ENCODE measurements around the gene LYZL1. TPM values are rescaled to one million over a fixed set of nuclear protein-coding genes. Genes with fewer than 3 reads are reported as not detected.
"Not testable (repeated sequence)": the region's sequence is repeated elsewhere in the genome, so short reads cannot be mapped to it uniquely, and the experiment has no call there.

The LYZL1 gene
- total RNA-seq (not detected), polyA plus RNA-seq (not detected)

DNA sequence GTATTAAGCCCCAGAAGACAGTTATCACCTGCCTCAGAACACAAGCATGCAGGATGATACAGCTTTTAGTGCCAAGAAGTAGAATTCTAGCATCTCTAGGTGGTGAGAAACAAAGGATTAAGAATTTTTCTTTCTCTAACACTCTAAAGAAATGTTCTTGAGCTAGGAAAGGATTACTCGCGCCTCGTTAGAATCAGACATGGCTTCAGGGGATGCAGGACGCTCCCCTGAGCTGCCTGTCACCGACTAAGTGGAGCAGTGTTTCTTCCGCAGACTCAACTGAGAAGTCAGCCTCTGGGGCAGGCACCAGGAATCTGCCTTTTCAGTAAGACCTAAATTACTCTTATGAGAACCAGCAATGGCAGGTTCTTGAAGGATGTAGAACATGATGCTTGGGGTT, at the start of gene LYZL1:
Gene LYZL1, plus strand, starts transcription at position 165 of the 400 bp plus-strand sequence. CDS start 2,798 bp downstream, outside the sequence.
- not testable (repeated sequence) for H3K27ac Mint-ChIP-seq; H3K4me3 Mint-ChIP-seq; DNase-seq; H3K27ac ChIP-seq (ENCODE audit: insufficient read depth, low read length, poor library complexity, severe bottlenecking); H3K36me3 ChIP-seq (ENCODE audit: control insufficient read depth, insufficient read depth, low read length); H3K36me3 Mint-ChIP-seq; H3K4me1 Mint-ChIP-seq; H3K27me3 ChIP-seq (ENCODE audit: control insufficient read depth, insufficient read depth, low read length); H3K9me3 Mint-ChIP-seq; H3K4me1 ChIP-seq (ENCODE audit: control insufficient read depth, insufficient read depth, low read length, poor library complexity, severe bottlenecking); H3K4me3 ChIP-seq (ENCODE audit: low read depth, low read length); H3K9me3 ChIP-seq (ENCODE audit: control insufficient read depth in 2 of 2, low read length in 2 of 2); ATAC-seq (ENCODE audit: low read depth in 2 of 2)
- H3K27me3 Mint-ChIP-seq = peaks cover 15% of the 10 kb centered on the region

DNA sequence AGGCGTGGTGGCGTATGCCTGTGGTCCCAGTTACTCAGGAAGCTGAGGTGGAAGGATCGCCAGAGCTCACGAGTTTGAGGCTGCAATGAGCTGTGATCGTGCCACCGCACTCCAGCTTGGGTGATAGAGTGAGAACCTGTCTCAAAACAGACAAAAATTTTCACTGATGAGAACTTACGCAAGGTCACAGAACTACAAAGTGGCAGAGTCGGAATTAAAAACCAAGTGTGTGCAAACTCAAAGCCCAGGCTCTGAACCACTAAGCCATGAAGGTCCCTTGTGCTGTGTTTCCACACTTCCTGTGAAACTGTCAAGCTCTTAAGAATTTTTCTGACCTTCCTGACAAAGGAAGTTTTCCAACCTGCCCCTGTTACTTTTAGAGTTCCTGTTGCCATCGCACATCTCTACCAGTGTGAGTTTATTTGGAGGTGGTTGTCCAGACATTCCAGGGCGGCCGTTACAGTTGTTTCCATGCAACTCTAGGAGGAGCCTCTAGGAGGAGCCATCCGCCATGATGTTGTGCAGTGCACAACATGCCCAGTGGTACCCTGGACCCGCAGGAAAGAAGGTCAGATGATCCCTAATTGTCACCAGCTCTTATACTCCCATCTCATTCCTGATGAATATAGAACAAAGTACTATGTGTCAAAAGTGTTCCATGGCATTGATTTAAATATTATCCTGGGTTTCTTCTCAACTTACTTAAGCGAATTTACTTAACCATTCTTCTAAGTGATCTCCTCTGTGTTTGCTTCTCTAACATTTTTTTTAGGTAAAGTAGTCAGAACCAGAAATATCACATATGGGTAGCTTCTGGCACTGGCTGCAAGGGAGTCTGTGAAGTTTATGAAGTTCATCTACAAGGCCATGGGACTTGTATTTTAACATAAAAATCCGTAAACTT, 49.0 kb upstream of the LYZL1 start:
- Histone ChIP-seq H3K4me3 (ENCODE audit: low read depth, low read length) (no peak overlapping the region), H3K27me3 (ENCODE audit: control insufficient read depth, insufficient read depth, low read length) (no peaks in the 10 kb centered on the region), H3K4me1 (ENCODE audit: control insufficient read depth, insufficient read depth, low read length, poor library complexity, severe bottlenecking) (no peaks in the 10 kb centered on the region), H3K9me3 (ENCODE audit: control insufficient read depth in 2 of 2, low read length in 2 of 2) (no peaks in the 10 kb centered on the region), H3K36me3 (ENCODE audit: control insufficient read depth, insufficient read depth, low read length) (no peaks in the 10 kb centered on the region), H3K27ac (ENCODE audit: insufficient read depth, low read length, poor library complexity, severe bottlenecking) (no peak overlapping the region)
- no peaks in the 10 kb centered on the region for H3K36me3 Mint-ChIP-seq
- DNase-seq = no peak
- peaks cover 4% of the 10 kb centered on the region for H3K27me3 Mint-ChIP-seq
- peaks cover 0 to 1% (median 0%) of the 10 kb centered on the region in 7 donors for H3K9me3 Mint-ChIP-seq
- ATAC-seq (ENCODE audit: low read depth in 2 of 2) = no peak
- no peak overlapping the region for H3K4me3 Mint-ChIP-seq
- no peaks in the 10 kb centered on the region for H3K4me1 Mint-ChIP-seq
- H3K27ac Mint-ChIP-seq = no peak overlapping the region

DNA sequence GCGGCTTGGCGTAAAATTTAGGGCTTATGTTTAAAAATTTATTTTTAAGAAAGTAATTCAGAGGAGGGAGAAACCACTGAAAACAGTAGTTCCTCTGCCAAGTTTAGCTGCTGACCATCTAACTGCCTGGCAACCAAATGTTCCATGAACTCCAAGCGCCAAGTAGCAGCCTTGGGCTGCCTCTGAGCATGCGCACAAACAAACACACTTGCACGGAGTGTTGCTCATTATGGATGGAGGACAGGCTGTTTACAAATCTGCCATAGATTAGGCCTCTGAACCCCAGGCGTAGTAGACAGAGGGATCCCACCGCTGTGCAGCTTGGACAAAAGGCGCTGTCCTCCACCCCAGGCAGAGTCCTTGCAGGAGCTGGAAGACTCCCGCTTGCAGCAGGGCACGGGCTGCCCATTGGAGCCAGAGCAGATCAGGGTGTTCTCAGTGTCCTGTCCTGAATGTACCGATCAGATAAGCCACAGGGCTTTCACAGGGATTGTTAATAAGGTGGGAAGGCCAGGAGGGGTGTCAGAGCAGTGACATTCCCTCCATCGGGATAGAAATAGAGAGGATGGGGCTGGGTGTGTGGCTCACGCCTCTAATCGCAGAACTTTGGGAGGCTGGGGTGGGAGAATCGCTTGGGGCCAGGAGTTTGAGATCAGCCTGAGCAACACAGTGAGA, 47.7 kb upstream of the LYZL1 start:
- Mint-ChIP-seq H3K27ac (no peak overlapping the region), H3K4me1 (no peaks in the 10 kb centered on the region), H3K4me3 (no peak overlapping the region), H3K27me3 (peaks cover 4% of the 10 kb centered on the region), H3K9me3 (peaks cover 0 to 2% (median 0%) of the 10 kb centered on the region in 7 donors), H3K36me3 (no peaks in the 10 kb centered on the region)
- Histone ChIP-seq H3K27ac (ENCODE audit: insufficient read depth, low read length, poor library complexity, severe bottlenecking) (no peak overlapping the region), H3K27me3 (ENCODE audit: control insufficient read depth, insufficient read depth, low read length) (no peaks in the 10 kb centered on the region), H3K4me3 (ENCODE audit: low read depth, low read length) (no peak overlapping the region), H3K36me3 (ENCODE audit: control insufficient read depth, insufficient read depth, low read length) (no peaks in the 10 kb centered on the region), H3K4me1 (ENCODE audit: control insufficient read depth, insufficient read depth, low read length, poor library complexity, severe bottlenecking) (no peaks in the 10 kb centered on the region), H3K9me3 (ENCODE audit: control insufficient read depth in 2 of 2, low read length in 2 of 2) (no peaks in the 10 kb centered on the region)
- ATAC-seq (ENCODE audit: low read depth in 2 of 2) (no peak), DNase-seq (no peak)

- Histone ChIP-seq H3K4me3 (ENCODE audit: low read depth, low read length) (no peak overlapping the region), H3K27ac (ENCODE audit: insufficient read depth, low read length, poor library complexity, severe bottlenecking) (no peak overlapping the region), H3K27me3 (ENCODE audit: control insufficient read depth, insufficient read depth, low read length) (no peaks in the 10 kb centered on the region), H3K9me3 (ENCODE audit: control insufficient read depth in 2 of 2, low read length in 2 of 2) (no peaks in the 10 kb centered on the region), H3K36me3 (ENCODE audit: control insufficient read depth, insufficient read depth, low read length) (no peaks in the 10 kb centered on the region), H3K4me1 (ENCODE audit: control insufficient read depth, insufficient read depth, low read length, poor library complexity, severe bottlenecking) (no peaks in the 10 kb centered on the region)
- Mint-ChIP-seq H3K4me1 (no peaks in the 10 kb centered on the region), H3K4me3 (no peak overlapping the region), H3K36me3 (no peaks in the 10 kb centered on the region), H3K27me3 (peaks cover 4% of the 10 kb centered on the region), H3K27ac (no peak overlapping the region), H3K9me3 (peaks cover 0 to 2% (median 0%) of the 10 kb centered on the region in 7 donors)
- ATAC-seq (ENCODE audit: low read depth in 2 of 2) = no peak
- DNase-seq = no peak
Observed at GRCh38 chr10:29241925-29242324, 46.9 kb upstream of the LYZL1 start.

GRCh38 chr10:29243066-29243465, 45.8 kb upstream of the LYZL1 start:
- H3K27me3 Mint-ChIP-seq = peaks cover 4% of the 10 kb centered on the region
- H3K4me3 Mint-ChIP-seq = no peak overlapping the region
- Histone ChIP-seq H3K27ac (ENCODE audit: insufficient read depth, low read length, poor library complexity, severe bottlenecking) (no peak overlapping the region), H3K9me3 (ENCODE audit: control insufficient read depth in 2 of 2, low read length in 2 of 2) (no peaks in the 10 kb centered on the region), H3K27me3 (ENCODE audit: control insufficient read depth, insufficient read depth, low read length) (no peaks in the 10 kb centered on the region), H3K4me3 (ENCODE audit: low read depth, low read length) (no peak overlapping the region), H3K36me3 (ENCODE audit: control insufficient read depth, insufficient read depth, low read length) (no peaks in the 10 kb centered on the region), H3K4me1 (ENCODE audit: control insufficient read depth, insufficient read depth, low read length, poor library complexity, severe bottlenecking) (no peaks in the 10 kb centered on the region)
- ATAC-seq (ENCODE audit: low read depth in 2 of 2) (no peak), DNase-seq (no peak)
- H3K4me1 Mint-ChIP-seq = no peaks in the 10 kb centered on the region
- no peak overlapping the region for H3K27ac Mint-ChIP-seq
- no peaks in the 10 kb centered on the region for H3K36me3 Mint-ChIP-seq
- H3K9me3 Mint-ChIP-seq = peaks cover 0 to 2% (median 0%) of the 10 kb centered on the region in 7 donors

DNA sequence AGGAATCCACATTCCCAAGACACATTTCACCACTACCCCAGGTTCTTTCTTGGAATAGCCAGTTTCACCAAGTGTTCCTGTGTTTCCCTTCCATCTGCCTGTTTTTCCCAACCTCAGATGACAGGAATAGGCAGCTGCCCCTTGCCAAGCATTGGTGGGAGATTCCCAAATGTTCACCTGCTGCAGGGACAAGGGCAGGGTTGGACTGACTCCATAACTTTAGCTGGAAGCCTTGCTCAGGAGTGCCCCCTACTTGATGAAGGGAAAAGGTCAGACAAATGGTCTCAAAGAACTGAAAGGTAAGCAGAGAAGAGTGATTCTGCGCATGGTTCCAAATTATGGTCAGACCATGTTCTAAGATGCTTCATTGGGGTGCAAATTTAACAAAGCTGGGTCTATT, 45.1 kb upstream of the LYZL1 start:
- ATAC-seq (ENCODE audit: low read depth in 2 of 2) (no peak), DNase-seq (no peak)
- H3K4me3 ChIP-seq (ENCODE audit: low read depth, low read length) = no peak overlapping the region
- Mint-ChIP-seq H3K4me3 (no peak overlapping the region), H3K27me3 (peaks cover 4% of the 10 kb centered on the region), H3K36me3 (no peaks in the 10 kb centered on the region), H3K4me1 (no peaks in the 10 kb centered on the region), H3K9me3 (peaks cover 0 to 1% (median 0%) of the 10 kb centered on the region in 7 donors), H3K27ac (no peak overlapping the region)
- no peaks in the 10 kb centered on the region for H3K36me3 ChIP-seq (ENCODE audit: control insufficient read depth, insufficient read depth, low read length)
- no peaks in the 10 kb centered on the region for H3K27me3 ChIP-seq (ENCODE audit: control insufficient read depth, insufficient read depth, low read length)
- no peaks in the 10 kb centered on the region for H3K9me3 ChIP-seq (ENCODE audit: control insufficient read depth in 2 of 2, low read length in 2 of 2)
- no peaks in the 10 kb centered on the region for H3K4me1 ChIP-seq (ENCODE audit: control insufficient read depth, insufficient read depth, low read length, poor library complexity, severe bottlenecking)
- H3K27ac ChIP-seq (ENCODE audit: insufficient read depth, low read length, poor library complexity, severe bottlenecking) = no peak overlapping the region

GRCh38 chr10:29244978-29245377, 43.9 kb upstream of the LYZL1 start:
- H3K27me3 ChIP-seq (ENCODE audit: control insufficient read depth, insufficient read depth, low read length) = no peaks in the 10 kb centered on the region
- ATAC-seq (ENCODE audit: low read depth in 2 of 2) = no peak
- no peaks in the 10 kb centered on the region for H3K4me1 ChIP-seq (ENCODE audit: control insufficient read depth, insufficient read depth, low read length, poor library complexity, severe bottlenecking)
- H3K27ac Mint-ChIP-seq = no peak overlapping the region
- no peak for DNase-seq
- H3K4me3 Mint-ChIP-seq = no peak overlapping the region
- no peak overlapping the region for H3K27ac ChIP-seq (ENCODE audit: insufficient read depth, low read length, poor library complexity, severe bottlenecking)
- H3K4me3 ChIP-seq (ENCODE audit: low read depth, low read length) = no peak overlapping the region
- H3K36me3 ChIP-seq (ENCODE audit: control insufficient read depth, insufficient read depth, low read length) = no peaks in the 10 kb centered on the region
- no peaks in the 10 kb centered on the region for H3K27me3 Mint-ChIP-seq
- peaks cover 0 to 2% (median 0%) of the 10 kb centered on the region in 7 donors for H3K9me3 Mint-ChIP-seq
- H3K4me1 Mint-ChIP-seq = no peaks in the 10 kb centered on the region
- no peaks in the 10 kb centered on the region for H3K36me3 Mint-ChIP-seq
- H3K9me3 ChIP-seq (ENCODE audit: control insufficient read depth in 2 of 2, low read length in 2 of 2) = no peaks in the 10 kb centered on the region
